HG03354 (cell line): ENCODE data around the gene CENPM.

ENCODE experiments used
- ATAC-seq: cut with Tn5 transposase; IDR thresholded peaks from one replicate; pipeline ENCODE4 v1.9.1; 2021; ENCODE audit warnings: mild to moderate bottlenecking; ENCODE audit not compliant: unreplicated experiment, poor library complexity, severe bottlenecking

The CENPM gene

GRCh38 chr22:41904450-41905410, 42.2 kb downstream of the CENPM start:
- no peak for ATAC-seq

- no peak for ATAC-seq
Measured at GRCh38 chr22:41902932-41903421, 44.0 kb downstream of the CENPM start.

GRCh38 chr22:41902016-41902415, 44.9 kb downstream of the CENPM start:
- no peak for ATAC-seq

GRCh38 chr22:41900652-41901312, 46.2 kb downstream of the CENPM start:
- no peak for ATAC-seq

GRCh38 chr22:41899992-41900651, 46.8 kb downstream of the CENPM start:
- ATAC-seq: no peak

- ATAC-seq: no peak
Measured at GRCh38 chr22:41899110-41899509, 47.8 kb downstream of the CENPM start.

GRCh38 chr22:41898645-41899044, 48.3 kb downstream of the CENPM start:
- ATAC-seq: no peak

GRCh38 chr22:41893591-41894375, 53.2 kb downstream of the CENPM start:
- ATAC-seq: no peak

- ATAC-seq: no peak
Measured at GRCh38 chr22:41892721-41893120, 54.2 kb downstream of the CENPM start.

- ATAC-seq: no peak
Measured at GRCh38 chr22:41891407-41891806, 55.5 kb downstream of the CENPM start.
